ENCODE data around the gene ECT2.
A peak's percentile ranks its signal among the peaks of the same experiment; 100 is the strongest.

The ECT2 gene

GRCh38 chr3:172707030-172707429, 43.5 kb upstream of the ECT2 start:
- TF ChIP-seq CTCF (IDR thresholded peaks at IDR 0.05; ENCODE audit: extremely low read depth, missing control alignments), result no peak
- no peak for DNase-seq (ENCODE audit: low spot score)

- DNase-seq (ENCODE audit: low spot score), result no peak
- TF ChIP-seq CTCF (IDR thresholded peaks at IDR 0.05; ENCODE audit: extremely low read depth, missing control alignments), result no peak
These were observed 42.6 kb upstream of the ECT2 start for GRCh38 chr3:172707967-172708366.

- no peak for TF ChIP-seq CTCF (IDR thresholded peaks at IDR 0.05; ENCODE audit: extremely low read depth, missing control alignments)
- no peak for DNase-seq (ENCODE audit: low spot score)
These were observed 41.4 kb upstream of the ECT2 start for GRCh38 chr3:172708921-172709773.

- TF ChIP-seq CTCF (IDR thresholded peaks at IDR 0.05; ENCODE audit: extremely low read depth, missing control alignments), result no peak
- DNase-seq (ENCODE audit: low spot score), result no peak
These were observed 40.5 kb upstream of the ECT2 start for GRCh38 chr3:172709774-172710663.

GRCh38 chr3:172710664-172711453, 39.7 kb upstream of the ECT2 start, which contains the start of gene NCEH1:
TSS of gene NCEH1 (minus strand) at chr3:172711067. CDS start at chr3:172710984, 83 bp downstream.
- TF ChIP-seq CTCF (IDR thresholded peaks at IDR 0.05; ENCODE audit: extremely low read depth, missing control alignments), result peak; percentile 68

GRCh38 chr3:172711454-172711795, 39.1 kb upstream of the ECT2 start:
- DNase-seq (ENCODE audit: low spot score), result no peak
- no peak for TF ChIP-seq CTCF (IDR thresholded peaks at IDR 0.05; ENCODE audit: extremely low read depth, missing control alignments)

More at GRCh38 chr3:172710664-172711453, 39.7 kb upstream of the ECT2 start, which contains the start of gene NCEH1:
- peak; percentile 85 for DNase-seq (ENCODE audit: low spot score)
